HG02970 (cell line): Measurements from ENCODE around the gene SGMS1.

ENCODE experiments used
- ATAC-seq: cut with Tn5 transposase; IDR thresholded peaks from one replicate; pipeline ENCODE4 v1.9.1; 2021; ENCODE audit warnings: mild to moderate bottlenecking, moderate library complexity, moderate number of reproducible peaks; ENCODE audit not compliant: unreplicated experiment, low FRiP score

SGMS1 gene

DNA sequence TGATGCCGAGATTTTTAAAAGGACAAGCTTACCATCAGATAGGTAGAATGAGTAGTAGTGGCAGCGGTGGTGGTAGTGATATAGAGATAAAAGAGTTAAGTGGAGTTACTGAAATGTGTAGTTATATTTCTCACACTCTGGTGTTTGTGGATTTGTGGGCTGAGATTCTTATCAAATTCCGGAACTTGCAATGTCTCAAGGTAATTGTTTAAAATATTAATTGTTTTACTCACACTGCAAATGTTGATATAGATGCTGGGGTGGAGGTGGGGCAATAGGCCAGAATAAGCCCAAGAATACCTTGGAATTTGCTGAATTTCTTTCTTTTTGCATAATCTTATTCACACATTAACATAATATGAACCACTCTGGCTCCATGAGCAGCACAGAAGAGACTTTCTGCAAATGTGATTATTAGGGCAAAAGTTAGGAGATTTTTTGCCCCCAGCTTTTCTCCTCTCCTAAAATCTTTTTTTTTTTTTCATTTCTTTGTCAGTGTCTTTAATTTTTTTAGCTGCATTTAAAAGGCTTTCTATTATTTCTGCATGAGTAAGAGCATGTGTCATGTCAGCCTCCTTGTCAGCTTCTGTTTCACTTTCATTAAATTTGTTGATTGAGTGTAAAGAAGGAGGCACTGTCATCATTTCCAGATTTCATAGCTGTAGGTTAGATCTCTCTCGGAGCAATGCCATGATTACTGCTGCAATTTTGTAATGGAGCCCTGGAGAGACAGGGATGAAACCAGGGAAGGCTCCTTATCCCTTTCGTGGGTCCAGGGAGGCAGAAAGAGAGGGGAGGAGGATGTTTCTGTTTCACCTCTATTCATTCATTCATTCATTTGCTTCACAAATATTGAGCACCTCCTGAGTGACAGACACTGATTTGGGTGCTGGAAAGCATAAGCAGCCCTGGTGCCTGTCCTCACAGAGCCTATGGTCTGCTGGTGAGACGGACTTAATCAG is 13.1 kb upstream of the SGMS1 start:
- no peak for ATAC-seq

DNA sequence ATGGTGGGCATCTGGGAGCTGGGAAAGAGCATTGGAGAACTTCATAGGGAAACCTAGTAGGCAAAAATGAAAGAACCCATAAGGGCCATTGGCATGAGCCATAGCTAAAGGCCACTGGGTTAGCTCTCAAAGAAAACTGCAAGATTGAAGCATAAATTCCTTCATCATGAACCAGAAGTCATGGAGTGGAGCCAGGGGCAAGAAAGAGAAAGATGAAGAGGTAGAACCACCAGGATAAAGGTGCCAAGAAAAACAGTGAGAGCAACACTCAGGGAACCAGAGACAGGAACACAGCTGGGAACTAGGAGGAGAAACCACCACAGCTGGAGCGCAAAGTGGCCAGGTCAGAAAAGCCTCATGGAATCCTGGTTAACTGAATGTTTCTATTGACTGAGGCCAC is 11.5 kb upstream of the SGMS1 start:
- no peak for ATAC-seq

DNA sequence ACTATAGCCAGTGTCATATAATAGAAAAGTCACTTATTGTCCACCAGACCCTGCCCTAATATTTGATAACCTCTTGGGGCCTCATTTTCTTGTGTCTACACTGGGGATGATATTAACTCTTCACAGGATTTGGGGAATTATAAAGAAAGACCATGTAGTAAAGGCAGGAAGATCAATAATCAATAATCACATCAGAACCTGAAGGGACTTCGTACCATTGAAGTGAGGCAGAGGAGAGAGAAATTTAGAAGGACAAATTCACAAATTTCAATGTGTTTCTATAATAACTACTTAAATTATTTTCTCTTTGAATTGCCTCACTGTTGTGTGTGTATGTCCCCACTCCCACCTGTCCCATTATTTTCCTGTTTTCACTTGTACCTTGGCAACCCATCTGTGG is 10.7 kb upstream of the SGMS1 start:
- no peak for ATAC-seq

DNA sequence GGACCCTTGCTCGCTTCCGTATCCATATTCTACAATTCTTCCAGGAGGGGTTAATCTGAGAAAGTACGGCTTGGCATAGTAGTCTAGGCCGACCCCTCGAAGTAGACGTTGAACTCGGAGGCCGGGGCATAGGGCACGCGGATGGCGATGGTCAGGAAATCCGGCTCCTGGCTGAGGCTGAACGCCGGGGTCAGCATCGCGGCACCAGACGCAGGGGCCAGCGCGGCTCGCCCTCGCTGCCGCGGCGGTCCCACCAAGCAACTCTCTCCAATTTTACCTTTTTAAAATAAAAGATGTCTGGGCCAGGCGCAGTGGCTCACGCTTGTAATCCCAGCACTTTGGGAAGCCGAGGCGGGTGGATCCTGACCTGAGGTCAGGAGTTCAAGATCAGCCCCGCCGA is 7.3 kb upstream of the SGMS1 start:
- ATAC-seq: no peak

GRCh38 chr10:50629495-50630122 is 5.9 kb upstream of the SGMS1 start:
- ATAC-seq: no peak

DNA sequence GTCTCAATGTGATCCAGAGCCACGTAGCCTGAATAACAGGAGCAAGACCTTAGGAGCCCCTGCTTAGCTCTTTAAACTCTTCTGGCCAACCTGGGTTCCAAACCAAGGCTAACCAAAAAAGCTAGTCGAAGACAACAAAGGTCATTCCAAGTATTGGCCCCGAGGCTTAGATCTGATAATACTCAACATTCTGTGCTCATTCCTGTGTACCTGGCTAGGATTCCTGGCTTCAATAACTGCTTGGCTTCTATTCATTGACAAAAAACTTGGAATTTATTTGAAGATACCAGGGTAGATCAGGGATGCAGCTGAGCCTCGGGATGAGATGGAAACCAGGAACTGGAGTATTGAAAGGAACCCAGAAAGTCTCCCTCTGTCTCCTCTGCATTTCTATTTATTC is 4.1 kb upstream of the SGMS1 start:
- ATAC-seq: no peak

DNA sequence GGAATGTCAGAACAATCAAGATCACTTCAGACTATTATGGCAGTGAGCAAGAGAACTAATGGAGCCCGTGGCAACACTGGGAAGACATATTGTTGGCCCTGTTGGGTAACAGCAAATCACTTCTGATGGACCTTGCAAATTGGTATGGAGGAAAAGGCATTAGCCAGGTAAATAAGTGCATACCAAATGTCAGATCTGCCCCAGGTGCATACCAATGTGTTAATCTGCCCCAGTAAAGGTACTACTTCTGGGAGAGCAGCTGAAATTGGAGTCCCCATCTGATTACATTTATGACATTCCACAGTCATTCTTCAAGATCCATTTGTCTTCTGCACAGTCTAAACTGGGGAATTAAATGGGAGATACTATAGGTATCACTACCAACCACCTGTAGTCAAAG is 3.7 kb upstream of the SGMS1 start:
- no peak for ATAC-seq

GRCh38 chr10:50625649-50626132 is 1.9 kb upstream of the SGMS1 start:
- ATAC-seq: no peak

DNA sequence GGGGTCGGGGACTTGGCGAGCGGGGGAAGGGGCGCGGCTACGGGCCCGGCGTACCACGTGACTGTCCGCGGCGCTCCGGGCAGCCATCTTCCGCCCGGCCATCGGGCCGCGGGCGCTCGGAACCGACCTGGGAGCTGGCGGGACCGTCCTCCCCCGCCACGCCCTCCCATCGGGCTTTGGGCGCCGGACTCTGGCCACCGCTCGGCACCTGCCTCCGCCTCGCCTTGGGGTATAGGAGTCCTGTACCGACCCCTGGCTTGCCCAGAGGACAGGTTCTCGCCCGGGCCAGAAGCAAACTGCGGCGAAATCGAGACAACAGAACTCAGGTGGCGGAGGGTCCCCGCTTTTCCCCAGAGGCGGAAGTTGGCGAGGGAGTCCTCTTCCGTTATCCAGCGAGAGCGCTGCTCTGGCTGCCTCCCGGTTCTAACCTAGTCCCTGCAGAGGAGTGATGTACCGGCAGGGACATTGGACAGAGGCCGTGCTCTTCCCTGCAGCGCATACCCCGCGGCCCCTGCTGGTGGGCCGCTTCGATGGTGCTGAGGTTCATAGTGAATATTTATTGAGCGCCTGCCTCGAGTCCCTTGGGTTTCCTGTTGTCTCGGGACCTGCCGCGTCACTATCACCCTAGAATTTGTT is 1.2 kb upstream of the SGMS1 start:
- peak; percentile 51 for ATAC-seq

GRCh38 chr10:50624413-50624865 is 683 bp upstream of the SGMS1 start:
- peak; percentile 60 for ATAC-seq

DNA sequence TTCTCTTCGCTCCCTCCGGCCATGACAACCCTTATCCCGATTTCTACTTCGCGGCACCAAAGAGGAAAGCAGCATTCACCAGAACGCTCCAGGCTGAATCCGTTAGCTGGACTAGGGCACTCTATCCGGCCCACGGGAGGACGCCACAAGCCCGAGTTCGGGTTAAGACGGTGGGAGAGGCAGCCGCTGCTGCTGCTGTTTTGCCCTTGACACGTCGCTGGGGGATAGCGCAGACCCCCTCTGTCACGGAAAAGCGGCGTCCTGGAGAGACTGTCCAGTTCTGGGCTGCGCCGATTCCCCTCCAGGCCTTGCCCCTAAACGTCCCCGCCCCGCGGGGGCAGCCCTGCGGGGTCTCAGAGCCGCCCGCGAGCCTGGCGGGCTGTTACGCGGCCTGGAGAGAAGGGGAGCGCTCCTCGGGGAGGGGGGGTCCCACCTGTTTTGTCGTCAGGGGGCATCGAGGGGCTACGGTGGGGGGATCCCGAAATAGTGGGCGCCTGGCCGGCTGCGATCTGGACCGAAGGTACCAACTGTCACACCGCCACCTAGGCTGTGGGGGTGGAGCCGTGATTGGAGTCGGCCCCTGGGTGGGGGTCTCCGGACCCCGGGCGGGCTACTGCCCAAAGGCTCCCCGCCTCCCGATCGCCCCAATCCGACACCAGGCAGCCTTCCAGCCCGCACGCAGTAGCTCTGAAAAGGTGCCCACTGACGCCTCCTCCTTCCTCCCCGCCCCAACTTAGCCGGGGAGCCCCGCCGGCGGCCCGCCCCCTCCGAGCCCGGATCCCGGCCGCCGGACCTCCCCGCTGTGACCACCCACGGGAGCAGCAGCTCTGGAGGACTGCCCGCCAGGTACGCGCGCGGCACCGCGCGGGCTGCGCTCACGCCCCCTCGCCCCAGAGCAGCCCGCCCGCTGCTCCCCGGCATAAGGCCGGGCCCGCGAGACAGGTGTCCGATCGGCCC is 772 bp downstream of the SGMS1 start:
- ATAC-seq: peak; percentile 5

DNA sequence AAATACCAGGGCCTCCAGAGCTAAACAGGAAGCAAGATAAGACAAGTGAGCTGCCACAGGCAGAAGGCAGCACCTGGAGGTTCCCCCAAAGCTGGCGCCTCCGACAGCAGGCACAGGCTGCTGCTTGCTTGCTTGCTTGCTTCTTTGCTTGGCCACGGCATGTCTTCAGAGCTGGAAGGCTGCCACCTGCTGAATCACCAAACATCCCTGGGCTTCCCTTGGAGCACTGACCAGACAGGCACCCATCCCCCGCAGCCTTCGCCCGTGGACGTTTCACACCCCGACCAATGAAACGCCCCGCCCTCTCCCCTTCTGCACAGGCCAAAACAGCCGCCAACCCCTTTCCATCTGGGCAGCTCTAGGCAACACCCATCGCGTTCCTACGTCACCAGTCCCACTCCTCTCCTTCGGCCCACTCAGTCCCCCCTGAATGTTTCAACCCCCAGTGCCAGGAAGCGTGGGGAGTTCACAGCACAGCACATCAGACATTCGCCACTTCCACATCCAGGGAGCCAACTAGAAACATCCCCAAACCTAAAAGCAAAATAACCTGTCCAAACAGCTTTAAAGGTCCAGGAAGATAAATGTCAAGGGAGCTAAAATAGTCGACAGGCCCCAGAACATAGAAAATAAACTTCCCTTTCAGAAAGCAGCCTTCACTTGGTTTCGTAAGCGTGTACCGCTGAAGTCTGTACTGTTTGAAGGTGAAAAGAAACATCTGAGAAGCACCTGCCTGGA is 1.6 kb downstream of the SGMS1 start:
- no peak for ATAC-seq

GRCh38 chr10:50620899-50621298 is 2.9 kb downstream of the SGMS1 start:
- no peak for ATAC-seq

GRCh38 chr10:50619882-50620281 is 3.9 kb downstream of the SGMS1 start:
- ATAC-seq: no peak

DNA sequence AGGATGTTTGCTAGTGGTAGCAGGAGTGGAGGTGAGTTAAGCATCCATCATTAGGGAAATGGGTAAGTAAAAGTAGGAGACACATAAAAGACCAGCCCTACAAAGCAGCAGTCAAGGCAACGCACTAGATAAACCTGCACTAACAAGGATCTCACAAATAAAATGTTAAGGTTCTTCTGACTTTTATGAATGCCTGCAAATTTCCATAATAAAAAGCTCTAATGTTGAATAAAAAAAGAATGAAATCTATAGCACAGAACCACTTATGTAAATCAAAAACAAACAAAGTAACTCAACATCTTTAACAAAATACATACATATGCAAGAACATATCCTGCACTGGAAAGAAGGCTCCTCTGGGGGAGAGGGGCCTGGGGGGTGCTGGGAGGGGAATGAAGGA is 4.6 kb downstream of the SGMS1 start:
- ATAC-seq: no peak

DNA sequence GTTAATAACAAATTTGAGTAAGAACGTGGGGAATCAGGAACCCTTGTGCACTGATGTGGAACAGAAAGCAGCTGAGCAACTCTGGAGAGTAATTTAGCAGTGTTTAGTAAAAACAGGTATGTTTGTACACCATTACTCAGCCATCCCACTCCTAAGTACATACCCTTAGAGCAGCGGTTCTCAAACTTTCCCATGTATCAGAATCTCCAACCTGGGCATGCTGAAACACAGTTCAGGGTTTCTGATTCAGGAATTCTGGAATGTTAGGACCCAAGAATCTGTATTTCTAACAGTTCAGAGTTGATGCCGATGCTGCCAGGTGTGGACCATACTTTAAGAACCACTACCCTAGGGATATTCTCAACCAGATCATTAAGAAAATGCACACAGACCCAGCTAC is 5.1 kb downstream of the SGMS1 start:
- no peak for ATAC-seq

GRCh38 chr10:50615658-50616057 is 8.1 kb downstream of the SGMS1 start:
- no peak for ATAC-seq

DNA sequence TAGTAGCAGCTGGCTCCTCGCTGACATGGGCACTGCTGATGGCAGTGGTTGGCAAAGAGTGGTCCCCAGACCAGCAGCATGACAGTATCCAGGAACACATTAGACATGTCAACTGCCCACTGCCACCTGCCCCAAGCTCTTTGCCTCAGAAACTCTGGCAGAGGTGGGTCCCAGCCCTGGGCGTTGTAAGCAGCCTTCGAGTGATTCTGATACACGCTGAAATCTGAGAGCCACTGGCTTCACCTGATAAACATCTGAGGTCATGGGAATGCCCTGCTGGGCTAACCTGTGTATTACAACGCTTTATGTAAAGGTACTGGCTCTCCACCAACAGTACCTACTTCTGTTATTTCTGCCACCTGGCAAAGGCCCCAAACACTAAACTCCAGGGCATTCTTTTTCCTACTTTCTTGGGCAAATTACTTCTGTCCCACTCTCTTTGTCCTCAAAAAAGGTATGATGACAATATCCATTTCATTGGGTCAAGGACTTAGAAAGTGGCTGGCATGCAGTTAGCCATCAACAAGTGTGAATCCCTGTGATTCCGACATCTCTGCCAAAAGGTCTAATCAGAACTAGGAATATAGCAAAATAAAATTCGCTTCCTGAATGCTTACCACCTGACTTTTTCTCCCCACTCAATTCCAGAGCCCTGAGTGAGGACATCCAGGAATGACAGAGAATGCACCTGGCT is 9.2 kb downstream of the SGMS1 start:
- no peak for ATAC-seq
